Testis (tissue), 2 donors: Measurements from ENCODE around the gene SH3TC1.

Source experiments
- POLR2A ChIP-seq: fragments of 450-650 bp; IDR thresholded peaks from one replicate; pipeline ENCODE4 v1.6.1; 2017; ENCODE audit warnings: antibody characterized with exemption, mild to moderate bottlenecking, moderate library complexity
- TF ChIP-seq, protein P1 (sequence below), 3 experiments: fragments of 450-650 bp in 2 of 3; fragments of 200-600 bp in 1 of 3; sonication (generic) in 1 of 3; IDR thresholded peaks; one replicate each; pipeline ENCODE4 v1.5.1; 2016 to 2019; ENCODE audit warnings: antibody characterized with exemption in 3 of 3, mild to moderate bottlenecking in 2 of 3, moderate library complexity in 1 of 3

DNA sequence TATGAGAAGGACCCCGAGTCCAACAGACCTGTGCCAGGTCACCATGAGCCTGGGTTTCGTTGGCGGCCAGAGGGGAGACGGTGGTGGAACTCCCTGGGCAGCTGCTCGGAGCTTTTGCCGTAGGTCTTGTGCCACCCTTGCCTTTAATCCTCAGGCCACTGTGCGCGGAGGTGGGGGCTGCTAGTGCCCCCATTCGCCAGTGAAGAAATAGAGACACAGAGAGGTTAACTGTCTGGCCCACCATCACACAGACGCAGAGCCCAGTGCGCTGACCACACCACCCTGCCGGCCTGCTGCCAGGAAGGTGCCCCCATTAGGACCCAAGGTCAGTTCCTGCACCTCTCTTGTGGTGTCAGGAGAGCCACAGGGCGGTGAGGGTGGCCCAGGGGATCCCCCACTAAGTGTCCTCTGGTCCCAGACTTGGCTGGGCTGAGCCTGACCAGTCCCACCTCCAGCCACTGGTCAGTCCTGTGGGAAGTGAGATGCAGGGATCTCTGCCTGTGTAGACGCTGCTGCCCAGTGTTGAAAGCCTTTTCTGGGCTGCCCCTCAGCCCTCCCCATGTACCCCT is 42.2 kb downstream of the SH3TC1 start:
- TF ChIP-seq, protein P1, sequence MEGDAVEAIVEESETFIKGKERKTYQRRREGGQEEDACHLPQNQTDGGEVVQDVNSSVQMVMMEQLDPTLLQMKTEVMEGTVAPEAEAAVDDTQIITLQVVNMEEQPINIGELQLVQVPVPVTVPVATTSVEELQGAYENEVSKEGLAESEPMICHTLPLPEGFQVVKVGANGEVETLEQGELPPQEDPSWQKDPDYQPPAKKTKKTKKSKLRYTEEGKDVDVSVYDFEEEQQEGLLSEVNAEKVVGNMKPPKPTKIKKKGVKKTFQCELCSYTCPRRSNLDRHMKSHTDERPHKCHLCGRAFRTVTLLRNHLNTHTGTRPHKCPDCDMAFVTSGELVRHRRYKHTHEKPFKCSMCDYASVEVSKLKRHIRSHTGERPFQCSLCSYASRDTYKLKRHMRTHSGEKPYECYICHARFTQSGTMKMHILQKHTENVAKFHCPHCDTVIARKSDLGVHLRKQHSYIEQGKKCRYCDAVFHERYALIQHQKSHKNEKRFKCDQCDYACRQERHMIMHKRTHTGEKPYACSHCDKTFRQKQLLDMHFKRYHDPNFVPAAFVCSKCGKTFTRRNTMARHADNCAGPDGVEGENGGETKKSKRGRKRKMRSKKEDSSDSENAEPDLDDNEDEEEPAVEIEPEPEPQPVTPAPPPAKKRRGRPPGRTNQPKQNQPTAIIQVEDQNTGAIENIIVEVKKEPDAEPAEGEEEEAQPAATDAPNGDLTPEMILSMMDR (IDR thresholded peaks at IDR 0.05) = no peak
- TF ChIP-seq POLR2A = no peak
